Peyer's patch (tissue), 4 donors: ENCODE results near the gene CALR. TPM values are rescaled to one million over a fixed set of nuclear protein-coding genes. Genes with fewer than 3 reads are reported as not detected.
A peak's percentile ranks its signal among the peaks of the same experiment; 100 is the strongest.
"Not testable (repeated sequence)": the region's sequence is repeated elsewhere in the genome, so short reads cannot be mapped to it uniquely, and the experiment has no call there.

Source experiments
- DNase-seq, 3 donors: peaks; one replicate each; pipeline ENCODE4 v3.0.0-alpha.2; 2017 to 2019
- H3K27ac ChIP-seq, 4 donors: fragments of 200-600 bp; sonication (generic); one replicate each; pipeline ENCODE4 v1.5.1; 2016 to 2019
- H3K27me3 ChIP-seq, 2 donors: fragments of 200-600 bp; sonication (generic); one replicate each; pipeline ENCODE4 v1.5.1; 2019
- H3K36me3 ChIP-seq, 3 donors: fragments of 200-600 bp; sonication (generic); one replicate each; pipeline ENCODE4 v1.5.1; 2016 to 2019
- H3K4me1 ChIP-seq, 4 donors: fragments of 200-600 bp; sonication (generic); one replicate each; pipeline ENCODE4 v1.5.1; 2016 to 2019
- H3K4me3 ChIP-seq, 4 donors: fragments of 200-600 bp; sonication (generic); 1 replicate in 3 of 4; 2 replicates in 1 of 4; pipeline ENCODE4 v1.5.1; 2016 to 2019; ENCODE audit warnings: mild to moderate bottlenecking in 1 of 4
- H3K9me3 ChIP-seq, 4 donors: fragments of 200-600 bp; sonication (generic); one replicate each; pipeline ENCODE4 v1.5.1; 2016 to 2019; ENCODE audit warnings: mild to moderate bottlenecking in 1 of 4
- POLR2A ChIP-seq, 2 donors: fragments of 450-650 bp; IDR thresholded peaks; one replicate each; pipeline ENCODE4 v1.5.1; 2017; ENCODE audit warnings: antibody characterized with exemption in 2 of 2, mild to moderate bottlenecking in 2 of 2, moderate library complexity in 2 of 2
- total RNA-seq, 4 donors: library from RNA; depleted of rRNA; stranded (reverse); fragments of >200 nt; gene quantifications; one replicate each; pipeline ENCODE4 v1.1.0, GENCODE V29; 2016
- TF ChIP-seq, protein P1 (sequence below), 6 experiments: fragments of 450-650 bp in 4 of 6; fragments of 200-600 bp in 2 of 6; sonication (generic) in 1 of 6; IDR thresholded peaks; one replicate each; pipeline ENCODE4 v1.5.1; 2017 to 2019; ENCODE audit warnings: antibody characterized with exemption in 6 of 6, mild to moderate bottlenecking in 3 of 6, moderate library complexity in 1 of 6

CALR gene
- total RNA-seq, 4 donors from 2014 or later, result 253 to 369 (median 359) TPM

DNA sequence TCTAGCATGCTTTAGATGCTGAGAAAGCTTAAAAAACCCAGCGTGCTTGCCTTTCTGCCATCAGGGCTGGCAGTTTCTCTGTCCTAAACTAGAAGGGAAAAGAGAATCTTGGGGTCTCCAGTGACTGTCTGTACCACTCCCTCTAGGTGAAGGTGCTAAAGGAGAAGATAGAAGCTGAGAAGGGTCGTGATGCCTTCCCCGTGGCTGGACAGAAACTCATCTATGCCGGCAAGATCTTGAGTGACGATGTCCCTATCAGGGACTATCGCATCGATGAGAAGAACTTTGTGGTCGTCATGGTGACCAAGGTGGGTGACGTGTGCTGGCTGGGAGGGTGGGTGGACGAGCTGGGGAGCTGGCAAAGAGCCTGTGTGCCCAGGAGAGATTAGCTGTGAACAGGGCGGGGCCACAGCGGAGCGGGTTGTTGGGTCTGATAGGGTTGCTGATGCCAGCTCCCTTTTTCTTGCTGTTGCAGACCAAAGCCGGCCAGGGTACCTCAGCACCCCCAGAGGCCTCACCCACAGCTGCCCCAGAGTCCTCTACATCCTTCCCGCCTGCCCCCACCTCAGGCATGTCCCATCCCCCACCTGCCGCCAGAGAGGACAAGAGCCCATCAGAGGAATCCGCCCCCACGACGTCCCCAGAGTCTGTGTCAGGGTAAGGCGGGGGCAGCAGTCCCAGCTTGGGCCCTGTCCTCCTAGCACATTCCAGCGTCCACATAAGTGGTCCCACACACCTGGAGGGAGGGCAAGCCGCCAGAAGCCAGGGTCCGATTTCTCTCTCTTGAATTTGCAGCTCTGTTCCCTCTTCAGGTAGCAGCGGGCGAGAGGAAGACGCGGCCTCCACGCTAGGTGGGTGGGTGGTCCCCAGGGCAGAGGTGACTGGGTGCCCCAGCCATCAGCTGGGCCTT, 9.5 kb downstream of the CALR start:
- Histone ChIP-seq H3K4me1 (peaks cover 0 to 33% (median 4%) of the 10 kb centered on the region in 4 donors), H3K9me3 (no peaks in the 10 kb centered on the region), H3K36me3 (peaks cover 0 to 72% (median 0%) of the 10 kb centered on the region in 3 donors), H3K4me3 (no peak overlapping the region), H3K27ac (no peak overlapping the region), H3K27me3 (no peaks in the 10 kb centered on the region)
- no peak for TF ChIP-seq POLR2A (IDR thresholded peaks at IDR 0.05)
- TF ChIP-seq, protein P1, sequence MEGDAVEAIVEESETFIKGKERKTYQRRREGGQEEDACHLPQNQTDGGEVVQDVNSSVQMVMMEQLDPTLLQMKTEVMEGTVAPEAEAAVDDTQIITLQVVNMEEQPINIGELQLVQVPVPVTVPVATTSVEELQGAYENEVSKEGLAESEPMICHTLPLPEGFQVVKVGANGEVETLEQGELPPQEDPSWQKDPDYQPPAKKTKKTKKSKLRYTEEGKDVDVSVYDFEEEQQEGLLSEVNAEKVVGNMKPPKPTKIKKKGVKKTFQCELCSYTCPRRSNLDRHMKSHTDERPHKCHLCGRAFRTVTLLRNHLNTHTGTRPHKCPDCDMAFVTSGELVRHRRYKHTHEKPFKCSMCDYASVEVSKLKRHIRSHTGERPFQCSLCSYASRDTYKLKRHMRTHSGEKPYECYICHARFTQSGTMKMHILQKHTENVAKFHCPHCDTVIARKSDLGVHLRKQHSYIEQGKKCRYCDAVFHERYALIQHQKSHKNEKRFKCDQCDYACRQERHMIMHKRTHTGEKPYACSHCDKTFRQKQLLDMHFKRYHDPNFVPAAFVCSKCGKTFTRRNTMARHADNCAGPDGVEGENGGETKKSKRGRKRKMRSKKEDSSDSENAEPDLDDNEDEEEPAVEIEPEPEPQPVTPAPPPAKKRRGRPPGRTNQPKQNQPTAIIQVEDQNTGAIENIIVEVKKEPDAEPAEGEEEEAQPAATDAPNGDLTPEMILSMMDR (IDR thresholded peaks at IDR 0.05), result no peak
- DNase-seq, result no peak

DNA sequence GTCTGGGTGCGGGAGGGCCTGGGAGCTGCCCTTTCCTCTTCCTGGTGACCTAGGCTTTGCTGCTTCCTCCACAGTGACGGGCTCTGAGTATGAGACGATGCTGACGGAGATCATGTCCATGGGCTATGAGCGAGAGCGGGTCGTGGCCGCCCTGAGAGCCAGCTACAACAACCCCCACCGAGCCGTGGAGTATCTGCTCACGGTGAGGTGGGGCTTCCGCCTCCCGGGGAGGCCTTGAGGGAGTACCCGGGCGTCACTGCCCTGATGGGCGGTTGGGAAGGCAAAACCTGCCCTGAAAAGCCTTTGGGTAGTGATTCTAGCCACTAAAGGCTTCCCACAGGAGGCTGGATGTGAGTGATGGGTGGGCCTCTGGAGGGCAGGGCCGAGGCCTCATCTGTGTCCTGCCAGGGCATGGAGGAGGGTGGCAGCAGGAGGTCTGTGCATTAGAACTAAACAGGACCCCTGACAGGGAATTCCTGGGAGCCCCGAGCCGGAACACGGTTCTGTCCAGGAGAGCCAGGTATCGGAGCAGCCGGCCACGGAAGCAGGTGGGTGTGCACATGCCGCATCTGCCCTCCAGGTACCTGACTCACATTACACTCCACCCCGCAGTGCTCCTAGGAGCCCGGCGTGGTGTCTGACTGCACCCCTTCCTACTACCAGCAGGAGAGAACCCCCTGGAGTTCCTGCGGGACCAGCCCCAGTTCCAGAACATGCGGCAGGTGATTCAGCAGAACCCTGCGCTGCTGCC, 10.4 kb downstream of the CALR start:
- Histone ChIP-seq H3K27me3 (no peaks in the 10 kb centered on the region), H3K4me3 (no peak overlapping the region), H3K27ac (no peak overlapping the region), H3K9me3 (no peaks in the 10 kb centered on the region), H3K4me1 (peaks cover 0 to 32% (median 4%) of the 10 kb centered on the region in 4 donors), H3K36me3 (peaks cover 0 to 72% (median 0%) of the 10 kb centered on the region in 3 donors)
- no peak for DNase-seq
- TF ChIP-seq, protein P1 (IDR thresholded peaks at IDR 0.05), result no peak
- TF ChIP-seq POLR2A (IDR thresholded peaks at IDR 0.05), result no peak

DNA sequence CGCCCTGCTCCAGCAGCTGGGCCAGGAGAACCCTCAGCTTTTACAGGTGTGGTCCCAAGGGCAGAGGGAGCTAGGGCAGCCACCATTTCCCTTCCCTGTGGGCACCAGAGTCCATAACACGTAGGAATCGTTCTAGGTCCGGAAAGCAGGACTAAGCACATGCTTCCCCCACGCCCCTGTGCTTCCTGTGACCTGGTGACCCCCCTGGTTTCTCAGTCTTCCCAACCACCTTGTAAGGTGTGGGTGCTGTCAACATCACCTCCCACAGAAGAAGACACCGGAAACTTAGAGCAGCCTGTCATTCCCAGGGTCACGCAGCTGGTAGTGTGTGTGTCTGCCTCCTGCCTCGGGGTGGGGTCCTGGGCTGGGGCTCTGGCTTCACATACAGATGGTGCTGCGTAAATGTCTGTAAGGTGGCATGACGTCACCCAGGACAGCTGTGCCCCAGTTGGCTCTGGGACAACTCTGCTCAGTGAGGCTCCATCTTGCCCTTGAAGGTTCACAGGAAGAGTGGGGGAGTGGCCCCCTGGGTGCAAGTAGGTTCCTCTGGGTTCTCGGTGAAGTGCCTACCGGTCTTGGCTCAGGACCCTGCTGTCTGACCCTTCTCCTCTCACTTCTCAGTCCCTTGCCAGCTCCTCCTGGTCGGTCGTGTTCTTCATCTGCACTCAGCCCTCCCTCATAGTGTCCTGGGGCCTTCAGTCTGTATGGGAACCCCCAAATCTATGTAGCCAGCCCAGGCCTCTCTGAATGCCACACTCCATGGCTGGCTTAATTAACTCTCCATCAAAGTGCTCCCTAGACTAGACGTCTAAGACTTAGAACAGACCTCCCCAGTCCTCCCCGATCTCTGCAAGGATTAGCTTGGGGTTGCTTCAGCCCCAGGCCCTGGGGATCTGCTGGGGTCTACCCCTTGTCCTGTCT, 11.2 kb downstream of the CALR start:
- Histone ChIP-seq H3K27me3 (no peaks in the 10 kb centered on the region), H3K4me1 (peaks cover 0 to 40% (median 4%) of the 10 kb centered on the region in 4 donors), H3K36me3 (peaks cover 0 to 71% (median 0%) of the 10 kb centered on the region in 3 donors), H3K27ac (no peak overlapping the region), H3K9me3 (no peaks in the 10 kb centered on the region), H3K4me3 (no peak overlapping the region)
- TF ChIP-seq, protein P1 (IDR thresholded peaks at IDR 0.05), result no peak
- TF ChIP-seq POLR2A (IDR thresholded peaks at IDR 0.05), result no peak
- no peak for DNase-seq

DNA sequence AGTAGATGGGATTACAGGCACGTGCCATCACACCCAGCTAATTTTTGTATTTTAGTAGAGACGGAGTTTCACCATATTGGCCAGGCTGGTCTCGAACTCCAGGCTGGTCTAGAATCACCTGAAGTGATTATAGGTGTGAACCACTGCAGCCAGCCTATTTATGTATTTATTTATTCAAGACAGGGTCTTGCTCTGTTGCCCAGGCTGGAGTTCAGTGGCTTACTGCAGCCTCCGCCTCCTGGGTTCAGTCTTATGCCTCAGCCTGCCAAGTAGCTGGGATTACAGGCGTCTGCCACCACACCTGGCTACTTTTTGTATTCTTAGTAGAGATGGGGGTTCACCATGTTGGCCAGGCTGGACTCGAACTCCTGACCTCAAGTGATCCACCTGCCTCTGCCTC, 13.6 kb downstream of the CALR start:
- H3K9me3 ChIP-seq, H3K4me3 ChIP-seq, DNase-seq, H3K27me3 ChIP-seq: not testable (repeated sequence)
- Histone ChIP-seq H3K4me1 (peaks cover 0 to 51% (median 9%) of the 10 kb centered on the region in 4 donors), H3K27ac (peak overlapping the region in 1 of 4 donors; percentile 19), H3K36me3 (peaks cover 0 to 70% (median 0%) of the 10 kb centered on the region in 3 donors)

DNA sequence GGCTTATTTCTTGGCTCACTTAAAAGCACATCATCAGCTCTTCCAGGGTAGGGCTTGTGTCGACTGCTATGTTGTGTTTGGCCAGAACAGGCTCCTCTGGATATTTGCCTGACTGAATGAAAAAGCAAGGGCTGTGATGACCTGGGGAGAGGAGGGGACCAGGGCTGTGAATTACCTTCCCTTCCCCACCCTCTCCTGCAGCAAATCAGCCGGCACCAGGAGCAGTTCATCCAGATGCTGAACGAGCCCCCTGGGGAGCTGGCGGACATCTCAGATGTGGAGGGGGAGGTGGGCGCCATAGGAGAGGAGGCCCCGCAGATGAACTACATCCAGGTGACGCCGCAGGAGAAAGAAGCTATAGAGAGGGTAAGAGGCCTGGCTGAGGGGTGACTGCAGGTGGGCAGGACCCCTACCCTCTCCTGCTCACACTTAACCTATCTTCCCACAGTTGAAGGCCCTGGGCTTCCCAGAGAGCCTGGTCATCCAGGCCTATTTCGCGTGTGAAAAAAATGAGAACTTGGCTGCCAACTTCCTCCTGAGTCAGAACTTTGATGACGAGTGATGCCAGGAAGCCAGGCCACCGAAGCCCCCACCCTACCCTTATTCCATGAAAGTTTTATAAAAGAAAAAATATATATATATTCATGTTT, 14.2 kb downstream of the CALR start:
- Histone ChIP-seq H3K9me3 (no peaks in the 10 kb centered on the region), H3K27me3 (no peaks in the 10 kb centered on the region), H3K27ac (peak overlapping the region in 2 of 4 donors; percentile 6 to 19), H3K4me1 (peaks cover 0 to 48% (median 9%) of the 10 kb centered on the region in 4 donors), H3K4me3 (no peak overlapping the region), H3K36me3 (peaks cover 0 to 68% (median 0%) of the 10 kb centered on the region in 3 donors)
- DNase-seq, result no peak
- TF ChIP-seq POLR2A (IDR thresholded peaks at IDR 0.05), result no peak
- TF ChIP-seq, protein P1 (IDR thresholded peaks at IDR 0.05), result no peak
